GM19023 (cell line): ENCODE measurements around the gene PTPRR.

Experiments used
- ATAC-seq: cut with Tn5 transposase; IDR thresholded peaks from one replicate; pipeline ENCODE4 v1.9.1; 2021; ENCODE audit warnings: mild to moderate bottlenecking, moderate library complexity; ENCODE audit not compliant: unreplicated experiment

The PTPRR gene, protein sequence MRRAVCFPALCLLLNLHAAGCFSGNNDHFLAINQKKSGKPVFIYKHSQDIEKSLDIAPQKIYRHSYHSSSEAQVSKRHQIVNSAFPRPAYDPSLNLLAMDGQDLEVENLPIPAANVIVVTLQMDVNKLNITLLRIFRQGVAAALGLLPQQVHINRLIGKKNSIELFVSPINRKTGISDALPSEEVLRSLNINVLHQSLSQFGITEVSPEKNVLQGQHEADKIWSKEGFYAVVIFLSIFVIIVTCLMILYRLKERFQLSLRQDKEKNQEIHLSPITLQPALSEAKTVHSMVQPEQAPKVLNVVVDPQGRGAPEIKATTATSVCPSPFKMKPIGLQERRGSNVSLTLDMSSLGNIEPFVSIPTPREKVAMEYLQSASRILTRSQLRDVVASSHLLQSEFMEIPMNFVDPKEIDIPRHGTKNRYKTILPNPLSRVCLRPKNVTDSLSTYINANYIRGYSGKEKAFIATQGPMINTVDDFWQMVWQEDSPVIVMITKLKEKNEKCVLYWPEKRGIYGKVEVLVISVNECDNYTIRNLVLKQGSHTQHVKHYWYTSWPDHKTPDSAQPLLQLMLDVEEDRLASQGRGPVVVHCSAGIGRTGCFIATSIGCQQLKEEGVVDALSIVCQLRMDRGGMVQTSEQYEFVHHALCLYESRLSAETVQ

DNA sequence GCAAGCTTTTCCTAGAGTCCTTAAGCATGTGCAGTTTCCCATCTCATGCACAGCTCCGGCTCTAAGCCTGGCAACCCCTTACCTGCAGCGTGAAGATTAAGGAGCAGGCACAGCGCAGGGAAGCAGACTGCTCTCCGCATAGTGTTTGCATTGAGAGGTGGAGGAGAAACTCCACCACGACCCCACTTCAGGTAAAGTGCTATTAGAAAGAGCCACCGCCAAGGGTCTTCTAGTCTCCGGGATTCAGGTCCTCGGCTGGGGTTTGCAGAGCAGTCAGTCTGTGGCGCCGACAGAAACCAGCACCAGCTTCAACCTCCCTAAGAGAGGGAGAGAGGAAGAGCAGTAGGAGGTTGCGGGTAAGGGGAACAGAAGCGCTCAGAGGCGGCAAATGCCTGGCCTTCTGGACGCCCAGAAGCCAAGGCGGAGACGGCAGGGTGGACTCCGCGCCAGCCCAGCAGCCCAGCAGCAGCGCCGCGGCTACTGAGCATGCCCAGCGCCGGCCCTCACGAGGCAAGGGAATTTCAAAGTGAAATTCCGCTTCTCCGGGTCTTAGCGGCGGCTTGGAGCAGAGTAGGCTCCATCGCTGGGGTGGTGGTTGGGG, at the start of gene PTPRR:
PTPRR (minus strand) TSS at position 488 of the 601 bp plus-strand sequence; CDS start at position 140, 348 bp downstream.
- ATAC-seq, result no peak

- no peak for ATAC-seq
Observed at GRCh38 chr12:70966996-70967790, 46.7 kb upstream of the PTPRR start.

DNA sequence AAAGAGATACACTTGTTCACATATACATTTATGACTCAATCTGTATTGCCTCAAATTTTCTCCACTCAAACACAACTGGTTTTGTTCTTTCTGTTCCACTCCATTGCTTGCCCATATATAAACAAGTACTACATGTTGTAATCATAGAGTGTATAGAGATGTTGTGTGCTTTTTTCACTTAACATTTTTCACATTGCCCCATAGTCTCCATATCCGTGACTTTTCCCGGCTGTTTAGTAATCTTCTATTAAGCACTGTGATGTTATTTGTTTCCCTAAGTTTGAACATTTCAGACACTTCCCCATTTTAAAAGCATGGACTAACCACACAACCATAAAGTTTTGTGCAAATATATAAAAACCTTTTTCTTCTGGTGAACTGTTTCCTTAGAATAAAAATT, 45.5 kb upstream of the PTPRR start:
- no peak for ATAC-seq

- ATAC-seq, result no peak
Observed at GRCh38 chr12:70964867-70965510, 44.5 kb upstream of the PTPRR start.

DNA sequence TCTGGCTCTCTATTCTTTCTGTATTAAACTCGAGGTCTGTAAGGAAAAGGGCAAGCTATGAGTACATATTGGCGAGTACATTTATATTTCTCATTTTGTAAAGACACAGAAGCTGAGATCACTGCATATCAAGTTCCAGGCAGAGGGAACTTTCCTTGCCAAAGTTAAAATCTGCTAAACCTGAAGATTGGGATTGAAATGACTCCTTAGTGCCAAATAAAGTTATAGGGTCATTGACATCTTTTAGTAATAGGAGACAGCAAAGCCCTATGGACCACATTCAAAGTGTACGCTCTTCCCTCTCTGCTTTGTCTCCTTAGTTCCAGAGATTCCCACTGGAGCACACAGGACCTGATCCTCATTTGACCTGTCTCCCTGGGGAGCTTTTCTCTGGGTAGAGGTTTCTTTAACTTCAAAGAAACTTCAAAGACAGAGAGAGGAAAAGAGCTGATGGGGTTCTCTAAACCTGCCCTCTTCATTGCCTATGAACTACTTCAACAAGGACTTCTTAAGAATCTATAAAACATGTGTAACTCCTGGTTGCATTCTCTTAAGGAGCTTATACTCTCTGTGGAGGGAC, 42.6 kb upstream of the PTPRR start:
- ATAC-seq, result no peak

DNA sequence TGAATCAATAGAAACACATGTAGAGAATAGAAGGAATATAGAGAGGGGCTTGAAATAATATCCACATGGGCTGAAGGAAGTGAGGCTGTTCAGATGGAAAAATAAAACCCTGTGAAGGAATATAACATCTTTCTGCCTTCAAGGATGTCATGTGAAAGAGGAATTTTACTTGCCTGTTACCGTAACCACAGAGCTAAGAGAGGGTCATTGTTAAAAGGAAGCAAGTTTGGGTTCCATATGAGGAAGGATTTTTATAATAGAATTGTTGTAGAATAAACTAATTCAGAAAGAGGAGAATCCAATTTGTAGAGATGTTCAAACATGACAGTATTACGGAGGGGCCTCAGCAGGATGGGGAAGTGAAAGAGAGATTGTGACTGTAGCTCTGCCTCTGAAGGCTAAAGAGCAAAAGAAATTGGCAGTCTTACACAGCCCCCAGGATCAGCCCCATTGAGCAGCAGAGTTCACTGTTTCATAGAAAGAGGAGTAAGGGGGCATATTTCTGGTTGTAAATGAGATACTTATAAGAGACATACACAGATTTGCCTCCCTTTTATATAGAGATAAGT, 41.8 kb upstream of the PTPRR start:
- no peak for ATAC-seq

DNA sequence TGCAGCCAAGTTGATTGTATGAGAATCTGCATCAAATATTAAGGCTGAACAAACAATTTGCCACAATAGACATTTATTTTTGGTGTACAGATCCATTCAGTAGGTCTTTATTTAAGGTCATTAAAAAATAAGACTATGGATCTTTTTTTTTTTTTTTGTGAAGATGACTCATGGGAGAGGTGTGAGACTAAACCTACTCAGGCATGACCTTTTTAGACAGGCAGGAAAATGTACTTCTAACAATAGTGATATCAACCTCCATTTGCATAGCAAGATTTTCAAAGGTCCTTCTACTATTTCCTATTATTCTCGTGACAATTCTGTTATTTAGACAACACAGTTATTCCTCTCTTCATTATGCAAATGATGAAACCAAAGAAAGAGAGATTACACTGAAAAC, 39.9 kb upstream of the PTPRR start:
- no peak for ATAC-seq

DNA sequence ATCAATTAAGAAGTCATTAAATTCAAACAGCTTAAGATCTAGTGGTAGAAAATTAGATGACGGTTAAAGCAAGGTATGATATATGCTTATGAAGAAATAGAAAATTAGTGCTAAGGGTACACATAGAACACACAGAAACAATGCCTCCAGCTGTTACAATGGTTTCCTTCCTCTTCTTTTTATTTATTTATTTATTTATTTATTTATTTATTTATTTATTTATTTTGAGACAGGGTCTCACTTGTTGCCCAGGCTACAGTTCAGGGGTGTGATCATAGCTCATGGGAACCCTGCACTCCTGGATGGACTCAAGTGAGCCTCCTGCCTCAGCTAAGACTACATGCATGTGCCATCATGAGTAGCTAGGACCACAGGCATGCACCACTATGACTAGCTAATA, 34.9 kb upstream of the PTPRR start:
- ATAC-seq, result no peak

GRCh38 chr12:70950451-70950850, 29.9 kb upstream of the PTPRR start:
- ATAC-seq, result no peak

GRCh38 chr12:70948976-70949336, 28.4 kb upstream of the PTPRR start:
- ATAC-seq, result no peak

GRCh38 chr12:70948236-70948975, 27.9 kb upstream of the PTPRR start:
- ATAC-seq, result no peak

GRCh38 chr12:70936203-70936813, 15.8 kb upstream of the PTPRR start:
- ATAC-seq, result no peak

DNA sequence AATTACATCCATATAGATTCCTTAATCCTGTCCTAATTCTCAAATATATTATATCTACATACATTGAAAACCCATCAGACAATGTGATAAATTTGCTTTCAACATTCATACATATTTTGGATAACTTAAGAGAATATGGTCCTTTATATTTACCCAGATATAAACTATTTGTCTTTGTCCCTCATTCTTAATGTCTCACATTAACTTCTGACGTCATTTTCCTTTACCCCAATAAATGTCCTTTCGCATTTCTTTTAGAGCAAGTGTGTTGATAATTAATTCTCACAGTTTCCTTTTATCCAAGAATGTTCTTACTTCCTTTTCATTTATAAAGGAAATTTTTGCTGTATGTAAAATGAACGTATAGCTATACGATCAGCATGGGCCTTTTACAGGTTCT, 12.6 kb upstream of the PTPRR start:
- ATAC-seq, result no peak

DNA sequence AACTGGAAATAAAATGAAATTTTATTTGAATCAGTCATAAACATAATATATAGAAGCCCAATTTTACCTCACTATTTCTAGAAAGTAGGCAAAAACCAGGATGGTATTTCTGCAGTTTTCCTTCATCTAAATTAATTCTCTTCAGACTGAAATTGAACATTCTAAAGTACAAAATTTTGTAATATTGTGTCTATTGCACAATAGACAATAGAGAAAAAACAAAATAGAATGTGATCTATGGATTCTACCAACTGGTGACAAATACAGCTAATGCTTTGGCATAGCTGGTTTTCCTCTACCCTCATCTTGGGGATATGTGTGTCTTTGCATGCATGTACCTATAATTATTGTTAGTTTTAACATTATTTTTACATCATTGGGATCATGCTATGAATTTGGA, 8.5 kb upstream of the PTPRR start:
- no peak for ATAC-seq

- no peak for ATAC-seq
Observed at GRCh38 chr12:70928071-70928470, 7.5 kb upstream of the PTPRR start.

GRCh38 chr12:70927356-70927755, 6.8 kb upstream of the PTPRR start:
- ATAC-seq, result no peak

GRCh38 chr12:70925539-70925938, 5.0 kb upstream of the PTPRR start:
- no peak for ATAC-seq

- ATAC-seq, result no peak
Observed at GRCh38 chr12:70920891-70921290, 353 bp upstream of the PTPRR start.

DNA sequence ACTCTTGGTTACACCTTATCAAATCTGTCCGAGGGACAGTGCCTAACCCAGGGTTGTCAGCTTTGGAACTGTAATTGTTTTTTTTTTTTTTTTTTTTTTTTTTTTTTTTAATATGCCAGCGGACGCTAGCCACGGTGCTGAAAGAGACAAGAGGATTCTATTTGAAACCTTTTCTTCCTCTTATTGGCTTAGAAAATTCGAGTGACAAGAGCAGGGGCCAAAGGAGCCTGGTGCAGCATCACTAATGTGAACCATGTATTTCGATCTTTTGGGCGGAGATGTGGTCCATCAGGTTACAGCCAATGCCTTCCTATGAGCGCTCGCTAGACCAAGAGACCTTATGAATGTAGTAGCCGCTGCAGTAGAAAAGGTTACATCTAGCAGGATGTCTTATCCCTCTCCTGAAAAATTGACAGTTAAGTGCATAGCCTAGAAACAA, 922 bp downstream of the PTPRR start:
- no peak for ATAC-seq
